GM19328 (cell line): ENCODE data around the gene MAST3.
A peak's percentile ranks its signal among the peaks of the same experiment; 100 is the strongest.

Experiments
- ATAC-seq: cut with Tn5 transposase; IDR thresholded peaks from one replicate; pipeline ENCODE4 v1.9.1; 2021; ENCODE audit warnings: mild to moderate bottlenecking, moderate library complexity; ENCODE audit not compliant: unreplicated experiment

MAST3 gene

DNA sequence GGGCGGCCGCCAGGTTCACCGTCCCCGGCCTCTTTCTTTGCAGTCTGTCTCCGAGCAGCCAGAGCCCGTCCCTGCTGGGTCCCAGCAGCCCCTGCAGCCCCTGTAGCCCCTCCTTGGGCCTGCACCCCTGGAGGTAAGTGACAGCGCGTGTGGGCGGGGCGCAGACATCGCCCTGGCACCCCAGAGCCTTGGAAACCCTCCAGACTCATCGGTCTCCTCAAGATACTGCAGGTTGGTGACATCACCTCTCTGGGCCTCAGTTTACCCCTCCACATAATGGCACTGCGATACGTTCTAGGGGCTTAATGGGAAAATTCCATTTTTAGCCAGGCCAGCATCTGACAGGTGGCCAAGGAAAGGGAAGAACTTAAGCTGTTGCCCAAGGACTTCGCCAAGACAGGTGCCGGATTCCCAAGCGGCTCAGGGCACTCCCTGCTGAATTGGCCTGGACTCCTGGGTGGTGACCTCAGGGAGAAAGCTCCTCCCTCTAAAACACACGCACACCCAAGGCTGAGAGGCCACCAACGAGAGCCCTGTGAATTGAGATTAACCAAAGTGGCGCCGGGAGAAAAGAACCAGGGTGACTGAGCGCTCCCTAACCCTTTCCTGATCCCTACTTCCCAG, 13.1 kb downstream of the MAST3 start:
- ATAC-seq = no peak

DNA sequence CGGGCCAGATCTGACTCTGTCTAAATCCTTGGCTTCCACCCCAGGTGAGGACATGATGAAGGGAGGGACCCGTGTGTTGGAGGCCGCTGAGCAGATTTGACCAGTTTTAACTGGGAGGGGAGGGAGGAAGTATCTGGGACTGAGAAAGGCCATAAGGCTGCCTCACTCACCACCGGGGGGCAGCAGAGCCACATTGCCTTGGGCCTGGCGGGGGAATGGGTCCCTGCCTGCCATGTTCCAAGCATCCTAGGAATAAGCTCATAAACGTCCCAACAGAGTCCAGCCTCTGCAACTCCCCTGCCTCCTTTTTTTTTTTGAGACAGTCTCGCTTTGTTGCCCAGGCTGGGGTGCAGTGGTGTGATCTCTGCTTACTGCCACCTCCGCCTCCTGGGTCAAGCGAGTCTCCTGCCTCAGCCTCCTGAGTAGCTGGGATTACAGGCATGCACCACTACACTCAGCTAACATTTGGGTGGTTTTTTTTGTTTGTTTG, 15.5 kb downstream of the MAST3 start:
- ATAC-seq = no peak

DNA sequence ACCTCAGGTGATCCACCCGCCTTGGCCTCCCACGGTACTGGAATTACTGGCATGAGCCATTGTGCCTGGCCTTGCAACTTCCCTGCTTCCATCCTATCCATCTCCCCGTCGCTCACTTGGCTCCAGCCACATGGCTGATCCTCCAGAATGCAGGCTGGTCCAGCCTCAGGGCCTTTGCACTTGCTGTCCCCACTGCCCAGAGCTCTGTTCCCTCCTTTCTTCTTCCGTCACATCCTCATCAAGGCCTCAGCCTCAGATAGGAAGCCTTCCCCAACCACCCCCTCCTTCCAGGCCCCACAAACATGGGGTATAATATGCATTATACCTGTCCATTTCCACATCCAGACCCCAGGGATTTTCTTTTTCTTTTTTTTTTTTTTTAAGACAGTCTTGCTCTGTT, 16.2 kb downstream of the MAST3 start:
- ATAC-seq = no peak

DNA sequence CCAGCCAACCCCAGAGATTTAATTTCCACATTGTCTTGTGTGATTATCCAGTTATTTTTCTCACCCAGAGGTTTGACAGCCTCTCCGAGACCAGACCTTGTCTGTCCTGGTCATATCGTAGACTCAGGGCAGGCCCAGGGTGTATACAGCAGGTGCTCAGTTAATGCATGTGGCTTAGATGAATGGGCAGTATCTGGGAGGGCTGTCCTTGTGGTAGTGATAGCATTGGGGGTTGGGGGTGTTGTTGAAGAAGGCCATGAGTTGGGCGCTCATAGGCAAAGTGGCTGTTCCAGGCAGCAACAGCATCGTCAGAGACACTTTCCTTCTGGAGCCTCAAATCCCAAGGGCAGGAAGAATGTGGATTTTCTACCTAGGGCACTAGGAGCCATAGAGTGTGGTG, 16.9 kb downstream of the MAST3 start:
- ATAC-seq = no peak

DNA sequence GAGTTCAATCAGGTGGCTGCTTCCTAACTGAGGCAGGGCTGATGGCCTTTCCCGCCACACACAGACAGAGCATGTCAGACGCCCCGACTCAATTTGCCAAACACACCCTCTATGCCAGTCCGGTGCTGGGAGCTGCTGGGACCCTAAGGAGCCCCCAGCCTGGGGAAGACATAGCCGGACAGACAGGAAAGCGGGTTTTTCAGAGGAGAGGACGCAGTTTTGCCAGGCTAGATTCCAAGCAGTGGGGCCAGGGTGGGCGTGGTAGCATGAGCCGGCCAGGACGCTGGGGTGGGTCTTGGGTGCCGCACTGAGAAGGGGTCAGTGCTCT, 19.8 kb downstream of the MAST3 start:
- ATAC-seq = no peak

DNA sequence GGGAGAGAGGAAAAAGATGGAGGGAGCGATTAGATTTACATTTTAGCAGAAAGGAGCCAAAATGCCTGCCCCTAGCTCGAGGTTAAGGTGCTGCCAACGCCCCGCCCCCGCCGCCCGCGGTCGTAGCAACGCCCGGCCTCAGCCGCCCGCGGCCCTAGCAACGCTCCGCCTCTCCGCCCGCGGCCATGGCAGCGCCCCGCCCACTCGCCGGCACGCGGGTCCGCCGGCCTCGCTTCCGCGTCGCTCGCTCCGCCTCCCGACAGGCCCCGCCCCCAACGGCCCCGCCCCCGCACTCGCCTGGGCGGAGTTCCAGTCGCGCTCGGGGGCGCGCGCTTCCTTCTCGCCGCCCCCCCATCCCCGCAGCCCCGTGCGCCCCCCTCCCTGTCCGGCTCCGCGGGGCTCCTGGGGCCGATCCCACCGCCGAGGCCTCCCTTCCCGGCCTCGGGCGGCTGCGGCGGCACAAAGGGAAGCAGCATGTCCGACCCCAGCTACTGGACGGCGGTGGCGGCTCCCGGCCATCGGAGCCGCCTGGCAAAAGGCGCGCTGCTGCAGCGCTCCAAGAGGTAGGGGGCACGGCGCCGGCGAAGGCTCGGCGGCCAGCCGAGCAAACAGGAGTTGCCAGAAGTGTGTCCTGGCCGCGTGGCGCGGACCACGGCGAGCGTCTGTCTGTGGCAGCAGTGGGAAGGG, 20.3 kb downstream of the MAST3 start:
- ATAC-seq = peak; percentile 82

DNA sequence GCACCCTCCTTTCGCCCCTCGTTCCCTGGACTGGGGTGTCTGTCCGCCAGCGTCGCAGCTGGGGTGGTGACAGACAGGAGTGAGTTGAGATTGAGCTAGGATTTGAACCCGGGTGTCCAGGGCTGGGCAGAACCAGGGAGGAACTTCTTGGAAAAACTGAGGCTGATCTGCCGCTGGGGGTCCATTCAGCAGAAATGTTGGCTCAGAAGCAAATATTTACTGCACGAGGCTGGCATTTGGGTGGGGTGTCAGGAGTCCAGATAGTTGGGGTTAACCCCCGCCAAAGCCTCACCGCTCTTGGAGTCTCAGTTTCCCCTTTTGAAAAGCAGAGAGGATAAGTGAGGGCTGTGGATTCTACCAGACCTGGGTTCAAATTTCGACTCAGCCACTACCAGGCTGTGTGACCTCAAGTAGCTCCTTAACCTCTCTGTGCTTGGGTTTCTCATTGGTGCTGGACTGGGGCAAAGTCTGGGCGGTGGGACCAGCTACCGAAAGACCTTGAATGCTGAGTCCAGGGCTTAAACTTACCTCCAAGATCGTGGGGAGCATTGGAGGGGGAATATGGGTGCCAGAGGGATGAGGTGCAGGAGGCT, 20.9 kb downstream of the MAST3 start:
- no peak for ATAC-seq

DNA sequence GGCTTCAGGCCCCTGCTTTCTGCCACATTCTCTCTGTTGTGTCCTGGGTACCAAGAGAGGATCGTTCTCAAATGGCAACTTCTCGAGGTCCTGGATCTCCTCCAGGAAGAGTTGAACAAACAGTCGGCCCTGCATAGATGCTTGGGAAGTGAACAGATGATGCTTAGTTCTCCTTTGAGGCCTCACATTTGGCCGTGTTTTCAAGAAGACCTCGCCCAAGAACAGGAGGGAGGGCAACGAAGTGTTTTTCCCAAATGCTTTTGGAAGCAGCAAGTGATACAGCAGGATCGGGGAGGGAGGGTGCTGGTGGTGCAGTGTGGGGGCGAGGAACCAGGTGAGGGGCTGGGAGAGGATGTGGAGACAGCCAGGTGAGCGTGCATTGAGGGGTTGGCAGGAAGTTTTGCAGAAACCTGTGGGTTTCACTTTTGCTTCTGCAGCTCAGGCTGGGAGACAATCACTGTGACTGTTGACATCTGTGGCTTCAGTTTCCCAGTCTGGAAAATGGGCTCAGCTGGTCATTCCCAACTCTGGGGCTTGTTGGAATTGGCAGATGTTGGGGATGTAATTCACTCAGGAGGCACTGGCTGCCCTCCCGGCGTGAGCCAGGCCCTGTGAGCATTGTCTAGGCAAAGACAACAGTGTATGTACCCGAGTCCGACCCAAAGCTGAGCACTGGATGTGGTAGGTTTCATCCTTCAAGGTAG, 21.6 kb downstream of the MAST3 start:
- no peak for ATAC-seq

DNA sequence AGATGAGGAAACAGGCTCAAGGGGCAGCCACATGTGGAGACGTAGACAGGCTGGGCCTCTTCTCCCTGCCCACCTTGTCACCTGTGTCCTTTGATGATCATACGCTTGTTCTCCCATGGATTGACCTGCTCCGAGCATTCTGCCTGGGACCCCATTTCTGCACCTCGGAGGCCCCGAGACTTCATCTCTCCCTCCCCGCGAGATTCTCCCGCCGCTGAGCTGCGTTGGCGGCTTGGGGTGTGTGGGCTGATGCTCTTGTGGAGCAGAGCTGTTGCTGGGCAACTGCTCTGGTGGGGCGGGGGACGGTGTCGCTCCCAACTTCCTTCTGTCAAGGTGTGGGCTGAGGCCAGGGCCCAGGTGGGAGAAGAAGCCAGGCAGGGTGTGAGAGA, 22.1 kb downstream of the MAST3 start:
- ATAC-seq = no peak

DNA sequence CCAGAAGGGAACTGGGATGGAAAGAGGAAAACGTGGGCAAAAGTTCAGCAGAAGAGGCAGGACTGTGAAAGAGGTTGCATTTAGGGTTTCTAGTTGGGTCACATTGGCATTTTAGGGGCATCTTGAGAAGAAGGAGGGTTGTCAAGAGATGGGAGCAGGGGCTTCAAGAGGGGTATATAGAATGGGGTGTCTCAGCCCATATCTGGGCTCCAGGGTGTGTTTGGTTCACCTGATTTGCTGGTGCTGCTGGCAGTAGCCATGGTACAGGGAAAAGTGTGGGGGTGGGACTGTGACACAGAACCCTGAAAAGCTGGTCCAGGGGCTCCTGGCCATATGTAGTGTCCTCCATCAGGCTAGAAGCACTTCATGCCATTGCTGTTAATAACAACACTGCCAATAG, 22.5 kb downstream of the MAST3 start:
- ATAC-seq = no peak

DNA sequence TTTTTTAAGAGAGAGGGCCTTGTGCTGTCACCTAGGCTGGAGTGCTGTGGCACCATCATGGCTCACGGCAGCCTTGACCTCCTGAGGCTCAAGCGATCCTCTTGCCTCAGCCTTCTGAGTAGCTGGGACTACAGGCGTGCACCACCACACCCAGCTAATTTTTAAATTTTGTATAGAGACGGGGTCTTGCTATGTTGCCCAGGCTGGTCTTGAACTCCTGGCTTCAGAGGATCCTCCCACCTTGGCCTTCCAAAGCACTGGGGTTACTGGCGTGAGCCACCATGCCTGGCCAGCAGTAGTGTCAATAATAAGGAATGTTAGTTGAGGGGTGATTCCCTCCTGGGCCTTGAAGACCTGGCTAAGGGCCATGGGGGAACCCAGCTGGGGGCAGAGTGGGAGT, 23.6 kb downstream of the MAST3 start:
- no peak for ATAC-seq

DNA sequence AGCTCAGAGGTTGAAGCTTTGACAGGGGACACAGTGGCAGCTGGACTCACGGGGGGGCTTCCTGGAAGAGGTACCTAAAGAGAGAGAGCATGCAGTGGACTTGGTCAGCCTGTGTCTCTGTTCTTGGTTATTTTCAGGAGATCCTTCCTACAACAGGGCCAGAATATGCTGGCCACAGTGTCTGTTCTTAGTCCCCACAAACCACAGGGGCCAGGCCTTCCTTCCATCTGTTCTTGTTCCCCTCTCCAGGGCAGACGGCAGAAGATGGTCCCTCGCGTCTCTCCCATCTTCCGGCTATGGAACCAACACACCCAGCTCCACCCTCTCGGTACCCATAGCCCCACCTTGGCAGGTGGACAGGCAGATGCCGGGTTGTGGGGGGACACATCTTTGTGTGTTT, 24.8 kb downstream of the MAST3 start:
- no peak for ATAC-seq

DNA sequence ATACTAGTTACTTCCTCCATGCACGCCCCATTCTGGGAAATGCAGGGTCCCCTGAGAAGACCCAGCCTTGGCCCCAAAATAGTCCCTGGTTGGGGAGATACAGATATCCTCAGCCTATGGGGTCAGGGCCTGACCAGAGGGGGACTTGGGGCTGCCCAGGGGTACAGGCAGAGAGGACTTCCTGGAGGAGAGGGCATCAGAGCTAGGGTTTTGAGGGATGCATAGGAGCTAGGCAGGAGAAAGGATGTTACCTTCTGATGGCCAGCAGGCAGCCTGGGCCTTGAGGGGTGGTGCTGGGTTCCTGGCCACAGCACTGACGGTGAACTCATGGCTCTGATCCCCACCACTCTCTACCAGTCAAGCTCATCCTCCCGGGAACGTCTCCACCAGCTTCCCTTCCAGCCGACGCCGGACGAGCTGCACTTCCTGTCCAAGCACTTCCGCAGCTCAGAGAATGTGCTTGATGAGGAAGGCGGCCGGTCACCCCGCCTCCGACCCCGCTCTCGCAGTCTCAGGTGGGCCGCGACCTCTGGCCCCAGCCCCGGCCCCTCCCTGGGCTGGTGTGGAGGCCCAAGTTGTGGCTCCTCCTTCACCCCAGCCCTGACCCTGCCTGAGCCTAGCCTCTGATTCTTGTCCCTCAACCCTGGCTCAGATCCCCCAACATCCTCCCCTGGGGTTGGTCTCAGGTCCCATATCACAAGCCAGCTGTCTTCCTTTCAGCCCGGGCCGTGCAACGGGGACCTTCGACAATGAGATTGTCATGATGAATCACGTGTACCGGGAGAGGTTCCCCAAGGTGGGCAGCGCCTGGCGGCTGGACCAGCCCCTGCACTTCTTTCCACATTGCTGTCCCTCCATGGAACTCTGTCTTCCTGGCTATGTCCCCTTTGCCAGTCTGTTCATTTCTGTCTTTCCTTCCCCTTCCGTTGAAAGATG, 25.6 kb downstream of the MAST3 start:
- no peak for ATAC-seq

DNA sequence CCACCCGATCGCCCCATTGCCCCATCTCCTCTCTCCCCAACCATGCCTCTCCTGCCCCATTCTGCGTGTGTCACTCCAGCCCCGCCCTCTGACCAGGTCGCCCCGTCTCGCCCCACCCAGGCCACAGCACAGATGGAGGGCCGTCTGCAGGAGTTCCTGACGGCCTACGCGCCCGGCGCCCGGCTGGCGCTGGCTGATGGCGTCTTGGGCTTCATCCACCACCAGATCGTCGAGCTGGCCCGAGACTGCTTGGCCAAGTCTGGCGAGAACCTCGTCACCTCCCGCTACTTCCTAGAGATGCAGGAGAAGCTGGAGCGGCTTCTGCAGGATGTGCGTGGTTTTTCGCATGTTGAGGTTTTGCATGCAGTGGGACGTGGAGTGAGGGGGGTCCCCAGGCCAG, 26.2 kb downstream of the MAST3 start:
- no peak for ATAC-seq

DNA sequence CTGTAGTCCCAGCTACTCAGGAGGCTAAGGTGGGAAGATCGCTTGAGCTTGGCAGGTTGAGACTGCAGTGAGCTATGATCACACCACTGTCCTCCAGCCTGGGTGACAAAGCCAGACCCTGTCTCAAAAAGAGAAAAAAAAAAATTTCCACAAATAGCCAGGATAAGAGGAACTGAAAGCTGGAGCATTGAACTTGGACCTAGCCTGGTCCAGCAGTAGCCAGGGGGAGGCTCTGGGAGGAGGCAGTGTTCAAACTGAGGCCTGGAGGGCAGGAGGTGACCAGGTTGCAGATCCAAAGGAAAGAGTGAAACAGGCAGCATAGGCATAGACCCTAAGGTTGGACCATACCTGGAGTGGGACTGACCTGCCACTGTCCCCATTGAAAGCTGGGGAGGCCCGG, 28.5 kb downstream of the MAST3 start:
- ATAC-seq = no peak

DNA sequence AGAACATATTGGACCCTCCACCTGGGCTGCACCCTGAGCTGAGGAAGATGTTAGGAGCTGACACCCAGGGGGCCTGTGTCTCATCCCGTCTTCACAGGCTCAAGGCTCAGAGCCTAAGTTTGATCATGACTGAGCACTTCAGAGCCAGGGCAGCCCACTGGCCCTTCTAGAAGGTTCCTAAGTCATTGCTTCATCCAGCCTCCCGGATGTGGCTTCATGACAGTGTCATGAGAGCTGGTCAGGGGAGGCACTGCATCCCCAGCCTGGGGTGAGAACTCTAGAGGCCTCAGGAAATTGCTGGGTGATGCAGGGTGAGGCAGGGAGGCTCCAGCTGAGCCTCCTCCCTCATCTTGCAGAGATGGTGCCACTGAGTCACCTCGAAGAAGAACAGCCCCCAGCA, 30.5 kb downstream of the MAST3 start:
- no peak for ATAC-seq

DNA sequence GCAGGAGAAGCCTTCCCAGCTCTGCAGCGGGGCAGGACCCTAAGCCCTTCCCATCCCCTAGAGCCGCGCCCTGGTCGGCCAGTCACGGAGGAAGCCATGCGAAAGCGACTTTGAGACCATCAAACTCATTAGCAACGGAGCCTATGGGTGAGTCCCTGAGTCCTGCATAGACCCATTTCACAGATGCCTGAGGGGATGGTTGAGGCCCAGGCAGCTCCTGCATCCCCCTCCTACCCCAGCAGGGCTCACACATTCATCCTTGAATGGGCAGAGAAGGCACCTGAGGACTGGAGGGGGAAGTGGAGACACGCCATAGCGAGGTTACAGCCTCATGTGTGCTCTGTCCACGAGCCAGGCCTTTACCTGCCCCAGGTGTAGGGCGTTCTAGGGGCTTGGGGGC, 31.2 kb downstream of the MAST3 start:
- ATAC-seq = no peak

DNA sequence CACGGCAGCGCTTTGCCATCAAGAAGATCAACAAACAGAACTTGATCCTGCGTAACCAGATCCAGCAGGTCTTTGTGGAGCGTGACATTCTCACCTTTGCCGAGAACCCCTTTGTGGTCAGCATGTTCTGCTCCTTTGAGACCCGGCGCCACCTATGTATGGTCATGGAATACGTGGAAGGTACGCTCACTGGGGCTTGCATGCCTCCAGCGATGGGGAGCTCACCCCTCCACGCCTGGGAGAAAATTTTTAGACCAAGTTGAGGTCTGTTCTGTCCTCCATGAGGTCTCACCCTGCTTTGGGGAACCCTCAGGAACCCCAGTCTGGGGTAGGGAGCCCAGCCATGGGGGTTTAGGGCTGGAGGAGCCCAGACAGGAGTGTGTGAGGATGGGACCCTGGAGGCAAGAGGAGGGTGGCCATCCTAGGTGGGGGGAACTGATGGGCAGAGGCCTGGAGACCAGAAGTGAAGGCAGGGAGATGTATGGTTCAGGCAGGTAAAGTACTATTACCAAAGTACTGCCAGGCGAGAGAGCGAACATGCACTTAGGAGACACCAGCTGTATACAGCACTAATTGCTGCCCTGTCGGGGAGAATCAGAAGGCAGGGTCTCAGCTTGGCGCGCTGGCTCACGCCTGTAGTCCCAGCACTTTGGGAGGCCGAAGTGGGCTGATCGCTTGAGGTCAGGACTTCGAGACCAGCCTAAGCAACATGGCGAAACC, 33.1 kb downstream of the MAST3 start:
- no peak for ATAC-seq

DNA sequence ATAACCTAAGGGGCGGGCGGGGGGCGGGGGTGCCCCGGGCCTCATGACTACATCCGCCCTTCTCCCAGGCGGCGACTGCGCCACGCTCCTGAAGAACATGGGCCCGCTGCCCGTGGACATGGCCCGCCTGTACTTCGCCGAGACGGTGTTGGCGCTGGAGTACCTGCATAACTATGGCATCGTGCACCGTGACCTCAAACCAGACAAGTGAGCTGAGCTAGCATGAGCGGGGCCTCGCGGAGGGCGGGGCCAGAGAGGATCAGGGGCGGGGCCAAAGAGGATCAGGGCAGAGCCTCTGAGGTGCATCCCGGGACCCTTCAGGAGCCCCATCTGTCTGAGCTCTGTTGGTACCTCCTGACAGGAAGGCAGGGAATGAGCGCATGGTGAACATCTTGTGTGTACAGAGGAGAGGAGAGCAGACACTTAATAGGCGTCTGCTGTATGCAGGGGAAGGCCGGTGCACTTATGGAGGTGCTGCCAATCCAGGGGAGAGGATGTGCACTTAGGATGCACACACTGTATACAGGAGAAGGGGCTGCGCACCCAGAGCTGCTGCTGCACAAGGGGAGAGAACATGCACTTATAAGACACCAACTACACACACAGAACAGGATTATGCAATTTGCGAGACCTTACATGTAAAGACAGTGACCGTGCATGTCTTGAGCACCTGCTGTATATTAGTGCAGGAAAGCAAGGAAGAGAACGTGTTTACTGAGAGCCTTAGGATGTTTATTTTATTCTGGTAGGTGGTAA, 34.4 kb downstream of the MAST3 start:
- no peak for ATAC-seq
